Measurements from ENCODE around the gene PTP4A2. TPM values are rescaled to one million over a fixed set of nuclear protein-coding genes. Genes with fewer than 3 reads are reported as not detected.

Gene PTP4A2
- total RNA-seq, 1 experiment from 2014 or later: 314 TPM

GRCh38 chr1:31872658-31873636 is 65.2 kb downstream of the PTP4A2 start:
- Histone ChIP-seq H3K27me3 (no peaks in the 10 kb centered on the region; the same call in 1 of the 2 replicates), H3K27ac (no peak overlapping the region), H3K9me3 (replicated peaks) (no peaks in the 10 kb centered on the region), H3K4me1 (no peaks in the 10 kb centered on the region), H3K36me3 (no peaks in the 10 kb centered on the region), H3K4me3 (no peak overlapping the region)
- no peak for DNase-seq

GRCh38 chr1:31871703-31872102 is 66.5 kb downstream of the PTP4A2 start:
- Histone ChIP-seq H3K4me1 (no peaks in the 10 kb centered on the region), H3K27me3 (no peaks in the 10 kb centered on the region; the same call in 1 of the 2 replicates), H3K36me3 (no peaks in the 10 kb centered on the region), H3K9me3 (replicated peaks) (no peaks in the 10 kb centered on the region), H3K27ac (no peak overlapping the region), H3K4me3 (no peak overlapping the region)
- no peak for DNase-seq

GRCh38 chr1:31870086-31870736 is 68.0 kb downstream of the PTP4A2 start:
- no peak overlapping the region for H3K27ac ChIP-seq
- H3K4me1 ChIP-seq: no peaks in the 10 kb centered on the region
- no peaks in the 10 kb centered on the region; the same call in 1 of the 2 replicates for H3K27me3 ChIP-seq
- H3K4me3 ChIP-seq: no peak overlapping the region
- DNase-seq: no peak
- no peaks in the 10 kb centered on the region for H3K9me3 ChIP-seq (replicated peaks)
- H3K36me3 ChIP-seq: no peaks in the 10 kb centered on the region

GRCh38 chr1:31869449-31869848 is 68.7 kb downstream of the PTP4A2 start:
- no peak for DNase-seq
- Histone ChIP-seq H3K4me1 (no peaks in the 10 kb centered on the region), H3K36me3 (no peaks in the 10 kb centered on the region), H3K27ac (no peak overlapping the region), H3K4me3 (no peak overlapping the region), H3K9me3 (replicated peaks) (no peaks in the 10 kb centered on the region), H3K27me3 (no peaks in the 10 kb centered on the region; the same call in 1 of the 2 replicates)

- no peaks in the 10 kb centered on the region for H3K9me3 ChIP-seq (replicated peaks)
- H3K27ac ChIP-seq: no peak overlapping the region
- DNase-seq: no peak
- H3K36me3 ChIP-seq: no peaks in the 10 kb centered on the region
- no peak overlapping the region for H3K4me3 ChIP-seq
- no peaks in the 10 kb centered on the region for H3K27me3 ChIP-seq
- H3K4me1 ChIP-seq: no peaks in the 10 kb centered on the region
Observed at GRCh38 chr1:31868862-31869261, 69.3 kb downstream of the PTP4A2 start.

DNA sequence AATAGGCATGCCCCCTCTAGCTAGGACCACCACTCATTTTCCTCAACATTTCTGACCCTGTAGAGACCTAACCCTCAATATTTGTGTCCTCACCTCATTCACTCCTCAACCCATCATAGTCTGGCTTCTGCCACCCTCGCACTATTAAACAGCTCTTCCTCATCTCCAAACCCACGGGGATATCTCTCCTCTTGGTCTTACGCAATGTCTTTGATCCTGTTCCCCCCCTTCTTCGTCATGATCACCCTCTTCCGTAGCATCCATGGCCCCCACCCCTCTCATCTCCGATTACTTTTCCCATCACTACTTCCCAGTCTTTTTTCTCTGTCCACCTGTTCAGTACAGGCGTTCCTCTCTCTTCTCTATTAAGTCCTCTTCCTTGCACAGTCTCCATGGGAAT is 70.6 kb downstream of the PTP4A2 start:
- Histone ChIP-seq H3K9me3 (replicated peaks) (no peaks in the 10 kb centered on the region), H3K27ac (no peak overlapping the region), H3K36me3 (no peaks in the 10 kb centered on the region), H3K27me3 (no peaks in the 10 kb centered on the region), H3K4me3 (no peak overlapping the region), H3K4me1 (no peaks in the 10 kb centered on the region)
- DNase-seq: no peak

DNA sequence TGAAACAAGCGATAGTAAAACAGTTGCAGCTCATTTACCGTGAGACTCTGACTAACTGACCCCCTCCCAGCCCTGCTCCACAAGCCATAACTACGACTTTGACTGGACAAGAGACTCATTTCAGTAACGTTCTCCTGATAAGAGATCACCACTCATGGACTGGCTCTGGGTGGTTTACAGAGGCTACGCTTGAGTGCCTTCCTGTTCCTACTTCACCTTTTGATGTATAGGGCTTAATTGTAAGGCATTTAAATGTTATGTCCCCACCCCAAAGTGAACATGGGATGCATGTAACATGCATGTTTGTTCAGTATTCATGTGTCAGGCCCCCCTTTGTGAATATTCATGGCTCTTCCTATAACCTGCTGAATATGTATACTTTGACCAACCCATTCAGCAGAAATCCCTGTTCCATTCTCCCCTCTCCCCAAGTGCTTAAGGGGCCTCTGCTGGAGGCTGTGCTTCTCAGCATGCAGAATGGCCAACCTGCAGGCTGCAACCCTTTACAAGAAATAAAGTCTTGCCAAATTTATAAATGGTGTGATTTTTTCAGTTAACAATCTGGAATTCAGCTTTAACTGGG is 71.6 kb downstream of the PTP4A2 start:
- no peak overlapping the region for H3K27ac ChIP-seq
- no peak overlapping the region for H3K4me3 ChIP-seq
- no peaks in the 10 kb centered on the region for H3K9me3 ChIP-seq (replicated peaks)
- no peaks in the 10 kb centered on the region for H3K27me3 ChIP-seq
- H3K36me3 ChIP-seq: no peaks in the 10 kb centered on the region
- H3K4me1 ChIP-seq: no peaks in the 10 kb centered on the region
- no peak for DNase-seq

DNA sequence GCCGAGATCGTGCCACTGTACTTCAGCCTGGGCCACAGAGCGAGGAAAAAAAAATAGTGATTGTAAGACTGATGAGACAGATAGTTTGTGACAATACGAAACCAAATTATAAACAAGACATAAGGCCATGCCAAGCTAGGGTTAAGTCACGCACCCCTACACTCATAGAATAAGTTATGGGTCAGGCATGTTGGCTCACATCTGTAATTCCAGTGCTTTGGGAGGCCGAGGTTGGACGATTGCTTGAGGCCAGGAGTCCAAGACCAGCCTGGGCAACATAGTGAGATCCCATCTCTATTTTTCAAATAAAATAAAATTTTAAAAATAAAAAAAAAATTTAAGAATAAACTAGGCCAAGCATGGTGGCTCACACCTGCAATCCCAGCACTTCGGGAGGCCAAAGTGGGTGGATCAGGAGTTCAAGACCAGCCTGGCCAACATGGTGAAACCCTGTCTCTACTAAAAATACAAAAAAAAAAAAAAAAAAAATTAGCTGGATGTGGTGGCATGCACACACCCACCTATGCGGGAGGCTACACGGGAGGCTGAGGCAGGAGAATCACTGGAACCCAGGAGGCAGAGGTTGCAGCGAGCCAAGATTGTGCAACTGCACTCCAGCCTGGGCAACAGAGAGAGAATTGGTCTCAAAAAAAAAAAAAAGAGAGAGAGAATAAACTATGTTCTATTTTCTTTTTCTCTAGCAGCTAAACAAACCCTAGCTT is 72.3 kb downstream of the PTP4A2 start:
- no peaks in the 10 kb centered on the region for H3K9me3 ChIP-seq (replicated peaks)
- no peak overlapping the region for H3K4me3 ChIP-seq
- H3K27me3 ChIP-seq: no peaks in the 10 kb centered on the region
- no peak overlapping the region for H3K27ac ChIP-seq
- H3K4me1 ChIP-seq: no peaks in the 10 kb centered on the region
- no peaks in the 10 kb centered on the region for H3K36me3 ChIP-seq
- DNase-seq: no peak

DNA sequence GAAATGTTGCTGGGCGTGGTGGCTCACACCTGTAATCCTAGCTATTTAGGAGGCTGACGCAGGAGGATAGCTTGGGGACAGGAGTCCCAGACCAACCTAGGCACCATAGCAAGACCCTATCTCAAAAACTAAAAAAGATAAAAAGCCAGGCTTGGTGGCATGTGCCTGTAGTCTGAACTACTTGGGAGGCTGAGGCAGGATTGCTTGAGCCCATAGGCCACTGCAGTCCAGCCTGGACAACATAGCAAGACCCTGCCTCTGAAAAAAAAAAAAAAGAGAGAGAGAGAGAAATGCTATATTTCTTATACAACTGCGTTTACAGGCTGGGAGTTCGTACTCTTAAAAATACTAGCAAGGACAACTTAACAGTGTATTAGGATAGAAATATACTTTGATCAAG is 76.1 kb downstream of the PTP4A2 start:
- no peaks in the 10 kb centered on the region for H3K27me3 ChIP-seq
- H3K36me3 ChIP-seq: no peaks in the 10 kb centered on the region
- no peak for DNase-seq

DNA sequence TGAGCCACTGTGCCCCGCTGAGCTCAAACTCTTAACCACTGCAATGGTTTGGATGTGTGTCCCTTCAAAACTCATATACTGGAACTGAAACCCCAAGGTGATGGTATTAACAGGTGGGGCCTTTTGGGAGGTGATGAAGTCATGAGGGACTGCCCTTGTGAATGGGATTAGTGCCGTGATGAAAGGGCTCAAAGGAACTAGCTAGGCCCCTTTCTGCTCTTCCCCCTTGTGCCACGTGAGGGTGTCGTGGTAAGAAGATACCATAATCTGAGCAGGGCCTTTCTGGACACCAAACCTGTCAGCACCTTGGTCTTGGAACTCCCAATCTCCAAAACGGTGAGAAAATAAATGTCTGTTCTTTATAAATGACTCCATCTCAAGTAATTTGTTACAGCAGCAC is 76.8 kb downstream of the PTP4A2 start:
- no peaks in the 10 kb centered on the region for H3K9me3 ChIP-seq (replicated peaks)
- H3K36me3 ChIP-seq: no peaks in the 10 kb centered on the region
- no peaks in the 10 kb centered on the region for H3K4me1 ChIP-seq
- no peak overlapping the region for H3K4me3 ChIP-seq
- no peak for DNase-seq
- no peaks in the 10 kb centered on the region for H3K27me3 ChIP-seq
- no peak overlapping the region for H3K27ac ChIP-seq

More for the DNA sequence above, 76.1 kb downstream of the PTP4A2 start:
- no peak overlapping the region for H3K4me3 ChIP-seq
- no peaks in the 10 kb centered on the region for H3K9me3 ChIP-seq (replicated peaks)
- no peak overlapping the region for H3K27ac ChIP-seq
- no peaks in the 10 kb centered on the region for H3K4me1 ChIP-seq

DNA sequence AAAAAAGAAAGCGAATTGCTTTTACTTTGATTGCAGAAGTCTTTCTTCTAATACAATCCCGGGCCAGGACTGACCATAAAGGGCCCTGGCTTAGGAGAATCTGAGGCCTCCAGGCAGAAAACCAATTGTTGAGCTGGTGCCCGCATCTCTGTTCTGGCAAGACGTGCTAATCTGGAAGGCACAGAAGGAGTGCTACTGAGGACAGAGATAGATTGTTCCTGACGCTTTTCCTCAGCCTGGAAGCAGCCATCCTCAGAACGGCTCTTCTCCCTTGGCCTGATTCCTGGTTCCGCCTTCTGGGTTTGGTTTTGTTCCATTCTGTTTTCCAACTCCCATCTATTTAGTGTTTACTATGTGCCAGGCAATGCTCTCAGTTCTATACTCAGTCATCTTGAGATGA is 77.6 kb downstream of the PTP4A2 start:
- Histone ChIP-seq H3K4me3 (no peak overlapping the region), H3K36me3 (no peaks in the 10 kb centered on the region), H3K4me1 (no peaks in the 10 kb centered on the region), H3K9me3 (replicated peaks) (no peaks in the 10 kb centered on the region), H3K27me3 (no peaks in the 10 kb centered on the region), H3K27ac (no peak overlapping the region)
- no peak for DNase-seq

DNA sequence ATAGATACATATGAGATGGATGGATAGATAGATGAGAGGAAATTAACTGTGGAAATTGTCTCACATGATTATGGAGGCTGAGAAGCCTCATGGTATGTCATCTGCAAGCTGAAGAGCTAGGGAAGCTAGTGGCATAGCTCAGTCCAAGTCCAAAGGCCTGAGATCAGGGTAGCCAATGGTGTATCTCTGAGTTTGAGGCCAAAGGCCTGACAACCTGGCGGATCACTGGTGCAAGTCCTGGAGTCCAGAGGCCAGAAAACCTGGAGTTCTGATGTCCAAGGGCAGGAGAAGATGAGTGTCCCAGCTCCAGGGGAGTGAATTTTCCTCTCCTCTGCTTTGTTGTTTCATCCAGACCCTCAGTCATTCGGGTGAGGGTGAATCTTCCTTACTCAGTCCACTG is 78.4 kb downstream of the PTP4A2 start:
- no peak overlapping the region for H3K27ac ChIP-seq
- no peaks in the 10 kb centered on the region for H3K4me1 ChIP-seq
- no peak for DNase-seq
- no peaks in the 10 kb centered on the region for H3K27me3 ChIP-seq
- no peaks in the 10 kb centered on the region for H3K9me3 ChIP-seq (replicated peaks)
- H3K36me3 ChIP-seq: no peaks in the 10 kb centered on the region
- no peak overlapping the region for H3K4me3 ChIP-seq

DNA sequence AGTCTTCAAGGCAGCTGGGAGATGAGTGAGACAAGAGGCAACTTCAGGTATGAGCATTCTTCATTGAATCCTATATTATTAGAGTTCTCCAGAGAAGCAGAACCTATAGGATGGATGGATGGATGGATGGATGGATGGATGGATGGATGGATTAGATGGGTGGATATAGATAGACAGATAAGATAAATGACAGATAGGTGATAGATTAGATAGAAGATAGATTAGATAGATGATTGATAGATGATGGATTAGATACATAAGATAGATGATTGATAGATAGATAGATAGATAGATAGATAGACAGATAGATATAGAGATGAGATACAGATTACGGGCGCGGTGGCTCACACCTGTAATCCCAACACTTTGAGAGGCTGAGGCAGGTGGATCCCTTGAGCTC is 79.1 kb downstream of the PTP4A2 start:
- no peaks in the 10 kb centered on the region for H3K9me3 ChIP-seq (replicated peaks)
- no peaks in the 10 kb centered on the region for H3K27me3 ChIP-seq
- H3K36me3 ChIP-seq: no peaks in the 10 kb centered on the region
- no peak overlapping the region for H3K27ac ChIP-seq
- no peak for DNase-seq
- no peak overlapping the region for H3K4me3 ChIP-seq
- H3K4me1 ChIP-seq: no peaks in the 10 kb centered on the region

DNA sequence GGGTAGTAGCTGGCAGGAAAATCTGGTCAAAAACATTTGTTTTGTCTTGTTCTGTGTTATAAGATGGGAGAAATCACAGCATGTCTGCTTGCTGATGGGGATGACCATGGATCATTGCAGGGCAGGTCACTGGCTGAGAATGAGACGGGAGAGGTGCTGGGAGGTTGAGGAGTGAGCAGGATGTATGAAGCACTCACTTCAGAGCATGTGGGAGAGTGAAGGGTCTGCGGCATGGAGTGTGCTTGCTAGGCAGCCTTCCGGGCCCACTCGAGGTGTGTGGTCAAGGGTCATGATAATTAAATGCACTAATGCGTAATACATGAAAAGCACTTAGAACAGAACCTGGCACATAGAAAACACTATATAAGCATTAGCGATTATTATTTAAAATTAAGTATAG is 80.3 kb downstream of the PTP4A2 start:
- Histone ChIP-seq H3K27ac (no peak overlapping the region), H3K27me3 (no peaks in the 10 kb centered on the region), H3K4me3 (no peak overlapping the region), H3K36me3 (no peaks in the 10 kb centered on the region), H3K4me1 (no peaks in the 10 kb centered on the region), H3K9me3 (replicated peaks) (no peaks in the 10 kb centered on the region)
- DNase-seq: no peak
